Fibroblast of lung (primary cell): ENCODE measurements around the gene CTBP2.

Experiments
- CTCF ChIP-seq, 2 donors: IDR thresholded peaks in 1 of 2; conservative IDR thresholded peaks in 1 of 2; 1 replicate in 1 of 2; 2 replicates in 1 of 2; pipeline ENCODE4 v1.5.1; 2011 to 2012; ENCODE audit warnings: low read length in 2 of 2, control low read depth in 1 of 2, inconsistent platforms in 1 of 2, low read depth in 1 of 2, mild to moderate bottlenecking in 1 of 2
- EZH2 ChIP-seq: IDR thresholded peaks from 2 replicates; pipeline ENCODE4 v1.5.1; 2012; ENCODE audit warnings: low read length, control low read depth, mild to moderate bottlenecking; ENCODE audit errors: missing control alignments

- TF ChIP-seq CTCF (conservative IDR thresholded peaks at IDR 0.05 in 1 of 2, IDR thresholded peaks at IDR 0.05 in 1 of 2; ENCODE audit: low read depth in 1 of 2, low read length in 2 of 2) (no peak), EZH2 (no peak)
Measured at GRCh38 chr10:125068406-125068805, 92.0 kb downstream of the CTBP2 start.
